Mucosa of descending colon (tissue), 3 donors: ENCODE measurements around the gene MACO1. TPM values are rescaled to one million over a fixed set of nuclear protein-coding genes. Genes with fewer than 3 reads are reported as not detected.

Source experiments
- ATAC-seq: fragments of 200-7000 bp; cut with Tn5 transposase; one replicate; pipeline ENCODE4 v1.9.1; 2020; ENCODE audit warnings: mild to moderate bottlenecking, moderate library complexity
- DNase-seq, 3 donors: peaks; one replicate each; pipeline ENCODE4 v3.0.0-alpha.2; 2020
- H3K36me3 ChIP-seq: fragments of 200-600 bp; one replicate; pipeline ENCODE4 v1.8.0; 2021; ENCODE audit warnings: low read depth, mild to moderate bottlenecking
- H3K4me1 ChIP-seq: fragments of 200-600 bp; one replicate; pipeline ENCODE4 v1.8.0; 2021; ENCODE audit warnings: low read depth, mild to moderate bottlenecking
- H3K4me3 ChIP-seq: fragments of 200-600 bp; one replicate; pipeline ENCODE4 v1.8.0; 2021; ENCODE audit warnings: mild to moderate bottlenecking
- H3K9me3 ChIP-seq: fragments of 200-600 bp; one replicate; pipeline ENCODE4 v1.8.0; 2021; ENCODE audit warnings: mild to moderate bottlenecking
- intact Hi-C, 2 donors: fragments of 100-400 bp; cut with DNase I in 1 of 2; cut with micrococcal nuclease in 1 of 2; formaldehyde crosslinking; loops; one replicate each; pipeline versions ENCODE4 v1.11.0 to v1.11.1; 2022; cut with DNase I, micrococcal nuclease
- total RNA-seq, 3 donors: library from RNA; stranded (reverse); fragmentation: NEBNext Ultra II Directional in 2 of 3; extraction: Animal tissue kit (Norgen Biotek cat#: 25700) in 2 of 3; gene quantifications; one replicate each; pipeline versions ENCODE4 v1.2.1 to v1.2.4, GENCODE V29; 2021 to 2023
- TF ChIP-seq, protein P1 (sequence below): fragments of 200-600 bp; IDR thresholded peaks from one replicate; pipeline ENCODE4 v1.8.0; 2022; ENCODE audit warnings: antibody characterized with exemption, mild to moderate bottlenecking
- donor health status: DM: no; HTN: no; CAD: no; lungs with moderate emphysema.
- donor health status: DM: no; HTN: no; CAD: no.
- donor health status: DM: no; HTN: yes; CAD: no.

The MACO1 gene
- total RNA-seq, 3 donors from 2014 or later = 21.8 to 23.5 (median 22.5) TPM

DNA sequence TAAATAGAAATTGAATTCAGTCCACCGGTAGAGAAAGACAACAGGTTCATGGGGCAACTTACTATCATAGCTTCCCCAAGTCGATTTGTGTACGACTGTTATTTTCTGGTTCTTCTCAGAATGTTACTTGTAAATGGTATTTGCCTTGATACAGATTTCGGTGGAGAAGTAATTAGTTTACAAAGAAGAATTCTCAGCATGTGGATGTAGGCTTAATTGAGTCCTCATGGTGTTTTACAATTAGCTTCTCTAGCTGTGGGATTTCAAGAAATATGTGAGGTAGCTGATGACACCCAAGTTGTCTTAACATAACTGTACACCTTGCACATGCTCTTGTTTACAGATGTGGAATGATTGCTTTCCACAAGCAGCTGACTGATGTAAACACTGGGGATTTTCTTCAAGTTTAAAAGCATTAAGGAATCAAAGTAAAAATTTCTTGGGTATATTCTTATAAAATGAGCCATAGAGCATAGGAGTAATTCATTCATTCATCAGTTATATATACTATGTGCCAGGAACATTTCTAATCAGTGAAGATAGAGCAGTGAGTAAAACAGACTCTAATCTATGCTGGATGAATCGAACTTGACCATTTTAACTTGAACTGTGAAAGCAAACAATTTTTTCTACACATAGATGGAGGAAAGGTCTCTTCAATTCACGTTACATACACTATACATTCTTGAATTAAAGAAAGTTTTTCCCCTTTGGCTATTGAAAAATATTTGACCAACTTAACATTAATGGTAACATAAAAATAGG lies 1.4 kb downstream of the MACO1 start:
- peak overlapping the region; percentile 84 for H3K4me3 ChIP-seq
- TF ChIP-seq, protein P1, sequence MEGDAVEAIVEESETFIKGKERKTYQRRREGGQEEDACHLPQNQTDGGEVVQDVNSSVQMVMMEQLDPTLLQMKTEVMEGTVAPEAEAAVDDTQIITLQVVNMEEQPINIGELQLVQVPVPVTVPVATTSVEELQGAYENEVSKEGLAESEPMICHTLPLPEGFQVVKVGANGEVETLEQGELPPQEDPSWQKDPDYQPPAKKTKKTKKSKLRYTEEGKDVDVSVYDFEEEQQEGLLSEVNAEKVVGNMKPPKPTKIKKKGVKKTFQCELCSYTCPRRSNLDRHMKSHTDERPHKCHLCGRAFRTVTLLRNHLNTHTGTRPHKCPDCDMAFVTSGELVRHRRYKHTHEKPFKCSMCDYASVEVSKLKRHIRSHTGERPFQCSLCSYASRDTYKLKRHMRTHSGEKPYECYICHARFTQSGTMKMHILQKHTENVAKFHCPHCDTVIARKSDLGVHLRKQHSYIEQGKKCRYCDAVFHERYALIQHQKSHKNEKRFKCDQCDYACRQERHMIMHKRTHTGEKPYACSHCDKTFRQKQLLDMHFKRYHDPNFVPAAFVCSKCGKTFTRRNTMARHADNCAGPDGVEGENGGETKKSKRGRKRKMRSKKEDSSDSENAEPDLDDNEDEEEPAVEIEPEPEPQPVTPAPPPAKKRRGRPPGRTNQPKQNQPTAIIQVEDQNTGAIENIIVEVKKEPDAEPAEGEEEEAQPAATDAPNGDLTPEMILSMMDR = no peak
- ATAC-seq (no peak), DNase-seq (no peak)
- H3K4me1 ChIP-seq = peaks cover 21% of the 10 kb centered on the region
- H3K36me3 ChIP-seq = no peaks in the 10 kb centered on the region
- H3K9me3 ChIP-seq = no peaks in the 10 kb centered on the region
- intact Hi-C loops = no loop called here

DNA sequence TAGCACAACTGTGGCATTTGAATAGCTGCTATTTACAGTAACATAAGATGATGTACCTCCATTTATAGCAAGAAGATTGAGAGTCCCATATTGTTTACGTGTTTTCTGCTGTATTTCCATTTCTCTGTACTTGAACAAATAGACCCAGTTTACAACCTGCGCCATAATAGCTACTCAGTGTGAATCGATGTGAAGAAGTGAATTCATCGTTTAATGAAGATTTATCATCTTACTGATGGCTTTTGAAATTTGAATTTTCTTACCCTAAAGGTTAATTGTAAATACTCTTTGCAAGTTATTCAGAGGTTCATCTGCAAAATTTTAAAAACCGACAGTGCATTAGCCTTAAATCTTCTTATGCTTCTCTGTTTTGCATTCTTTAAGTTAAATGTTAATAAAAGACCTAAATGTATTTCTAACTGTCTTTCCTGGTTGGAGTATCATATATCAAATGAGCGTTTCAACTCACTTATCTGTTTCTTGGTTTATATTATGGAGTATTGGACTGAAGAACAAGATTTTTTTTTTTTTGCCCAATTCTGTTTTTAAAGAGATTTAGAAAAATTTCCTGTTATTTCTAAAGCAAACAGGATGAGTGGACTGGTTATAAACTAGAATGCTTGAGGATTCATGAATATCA lies 2.2 kb downstream of the MACO1 start:
- ATAC-seq (no peak), DNase-seq (no peak)
- Histone ChIP-seq H3K36me3 (no peaks in the 10 kb centered on the region), H3K9me3 (no peaks in the 10 kb centered on the region), H3K4me3 (no peak overlapping the region), H3K4me1 (peaks cover 21% of the 10 kb centered on the region)
- TF ChIP-seq, protein P1 = no peak
- intact Hi-C loops = no loop called here

DNA sequence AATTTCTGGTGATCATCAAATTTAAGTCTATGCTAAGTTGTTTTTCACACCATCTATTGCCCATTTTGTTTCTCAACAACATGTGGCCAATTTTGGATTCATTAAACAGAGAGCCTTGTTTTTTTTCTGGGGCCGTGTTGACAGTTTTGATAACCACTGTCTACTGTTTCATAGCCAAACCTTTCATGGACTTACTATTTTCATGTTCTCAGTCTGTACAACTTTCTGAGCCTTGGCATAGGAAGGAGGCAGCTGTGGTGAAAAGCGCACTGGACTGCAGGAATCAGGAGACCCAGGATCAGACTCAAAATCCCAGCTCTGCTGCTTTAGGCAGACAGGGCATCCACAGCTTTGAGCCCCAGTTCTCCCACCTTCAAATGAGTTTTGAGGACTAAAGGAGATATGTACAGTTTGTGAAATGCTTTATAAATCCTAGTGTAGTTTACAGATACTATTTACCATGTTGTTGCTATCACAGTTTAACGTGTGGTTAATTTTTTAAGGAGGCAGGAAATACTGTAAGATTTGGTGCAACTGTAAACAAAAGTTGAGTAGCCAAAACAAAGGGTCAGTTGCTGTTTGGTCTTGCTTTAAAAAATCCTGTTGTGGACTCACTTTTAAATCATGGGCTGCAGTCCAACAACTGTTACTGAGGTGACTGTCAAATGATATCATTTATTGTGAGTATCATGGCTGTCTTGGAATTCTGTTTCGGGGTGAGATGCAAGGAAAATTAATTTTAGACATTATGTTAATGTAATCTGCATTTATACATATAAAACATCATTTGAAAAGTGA lies 2.9 kb downstream of the MACO1 start:
- intact Hi-C loops = no loop called here
- peaks cover 21% of the 10 kb centered on the region for H3K4me1 ChIP-seq
- H3K36me3 ChIP-seq = no peaks in the 10 kb centered on the region
- H3K9me3 ChIP-seq = no peaks in the 10 kb centered on the region
- DNase-seq (no peak), ATAC-seq (no peak)
- TF ChIP-seq, protein P1 = no peak
- no peak overlapping the region for H3K4me3 ChIP-seq

DNA sequence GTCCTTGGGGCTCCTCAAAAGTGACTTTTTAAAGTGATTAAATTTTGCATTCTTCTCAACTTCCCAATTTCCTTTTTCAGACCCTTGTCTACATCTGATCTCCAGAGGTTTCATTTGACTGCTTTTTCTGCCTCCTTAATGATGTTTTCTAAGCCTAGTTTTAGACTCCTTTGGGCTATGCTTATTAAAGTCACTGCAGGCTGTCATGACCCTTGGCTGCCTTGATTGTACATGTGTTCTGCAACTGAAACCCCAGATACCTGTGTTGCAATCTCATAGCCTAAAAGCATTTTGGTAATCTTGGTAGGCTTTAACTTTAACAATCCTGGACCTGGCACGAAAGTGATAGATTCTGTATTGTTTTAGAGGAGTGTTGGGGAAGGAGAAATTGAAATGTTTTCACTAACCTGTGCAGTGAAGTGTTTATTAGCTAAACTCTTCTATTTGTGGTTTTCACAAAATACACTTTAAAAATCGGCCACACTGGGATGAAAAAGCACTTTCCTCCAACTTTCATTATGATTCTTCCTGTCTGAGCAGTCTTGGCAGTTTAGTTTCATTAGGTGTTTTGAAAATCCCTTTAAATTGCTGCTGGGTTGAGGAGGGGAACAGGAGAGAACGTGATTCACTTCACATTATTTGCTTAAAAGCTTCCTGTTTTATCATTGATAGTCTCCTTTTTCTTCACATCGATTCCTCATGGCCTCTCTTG lies 4.9 kb downstream of the MACO1 start:
- peaks cover 19% of the 10 kb centered on the region for H3K4me1 ChIP-seq
- H3K36me3 ChIP-seq = no peaks in the 10 kb centered on the region
- no peak for DNase-seq
- no peaks in the 10 kb centered on the region for H3K9me3 ChIP-seq
- intact Hi-C loops = no loop called here
- H3K4me3 ChIP-seq = no peak overlapping the region
- ATAC-seq = no peak
- TF ChIP-seq, protein P1 = no peak

DNA sequence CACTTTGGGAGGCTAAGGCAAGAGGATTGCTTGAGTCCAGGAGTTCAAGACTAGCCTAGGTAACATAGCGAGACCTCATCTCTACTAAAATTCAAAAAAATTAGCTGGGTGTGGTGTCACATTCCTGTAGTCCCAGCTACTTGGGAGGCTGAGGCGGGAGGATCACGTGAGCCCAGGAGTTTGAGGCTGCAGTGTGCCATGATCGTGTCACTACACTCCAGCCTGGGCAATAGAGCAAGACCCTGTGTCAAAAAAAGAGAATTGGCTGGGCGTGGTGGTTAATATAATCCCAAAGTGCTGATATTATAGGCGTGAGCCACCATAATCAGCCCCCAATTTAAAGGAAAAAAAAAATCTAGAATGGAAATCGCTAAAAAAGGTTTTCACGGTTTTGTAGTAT lies 7.0 kb downstream of the MACO1 start:
- H3K9me3 ChIP-seq = no peaks in the 10 kb centered on the region
- no peaks in the 10 kb centered on the region for H3K36me3 ChIP-seq
- TF ChIP-seq, protein P1 = no peak
- ATAC-seq (no peak), DNase-seq (no peak)
- H3K4me1 ChIP-seq = peaks cover 7% of the 10 kb centered on the region
- no peak overlapping the region for H3K4me3 ChIP-seq
- intact Hi-C loops = no loop called here
